ENCODE data around the gene RAB36. TPM values are rescaled to one million over a fixed set of nuclear protein-coding genes. Genes with fewer than 3 reads are reported as not detected.

RAB36 gene
- total RNA-seq, 1 experiment from 2014 or later, result 1.4 TPM

DNA sequence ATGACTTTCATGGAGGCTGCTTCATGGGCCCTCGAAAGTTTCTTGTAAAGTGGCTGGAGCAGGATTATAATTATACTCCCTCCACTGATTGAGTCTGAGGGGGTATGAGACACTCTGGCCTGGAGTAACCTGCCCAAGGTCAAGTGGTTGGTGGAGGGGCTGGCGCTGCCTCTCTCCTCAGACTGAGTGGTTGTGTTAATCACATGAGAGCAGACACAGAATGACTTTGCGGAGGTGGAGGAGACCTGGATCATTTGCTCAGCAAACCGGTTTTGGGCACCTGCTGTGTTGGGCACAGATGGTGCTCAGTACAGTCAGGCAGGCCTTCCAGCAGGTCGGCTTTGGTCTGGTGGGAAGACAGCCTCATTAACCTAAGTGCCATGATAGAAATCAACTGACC is 46.9 kb downstream of the RAB36 start:
- no peak overlapping the region for H2BK20ac ChIP-seq (ENCODE audit: low read depth, low read length, poor library complexity, severe bottlenecking)
- no peak overlapping the region for H4K8ac ChIP-seq (replicated peaks; ENCODE audit: insufficient read length, low read depth, low read length)
- no peaks in the 10 kb centered on the region for H3K9me3 ChIP-seq (ENCODE audit: control insufficient read depth, low read depth, low read length)
- H2BK5ac ChIP-seq (ENCODE audit: insufficient read length, low read length), result no peak overlapping the region
- H3T11ph ChIP-seq (ENCODE audit: low read length), result no peak overlapping the region
- H3K4ac ChIP-seq (ENCODE audit: low read depth, low read length), result no peak overlapping the region
- no peak overlapping the region for H3K4me2 ChIP-seq (ENCODE audit: insufficient read depth, insufficient read length, low read length)
- H3K79me2 ChIP-seq (ENCODE audit: insufficient read depth, low read length), result peaks cover 44% of the 10 kb centered on the region; the same call in 1 of the 2 replicates
- H3K18ac ChIP-seq (ENCODE audit: insufficient read length, low read depth, low read length), result no peak overlapping the region
- H4K91ac ChIP-seq (ENCODE audit: insufficient read length, low read depth, low read length), result no peak overlapping the region
- DNase-seq, result no peak
- H3K23me2 ChIP-seq (ENCODE audit: insufficient read length, low read depth, low read length, poor library complexity, severe bottlenecking), result no peaks in the 10 kb centered on the region
- Mint-ChIP-seq H3K9me3 (no peaks in the 10 kb centered on the region), H3K27ac (peak overlapping the region in 2 of 3 experiments; percentile 32 to 72; a peak in 3 of 7 replicates), H3K36me3 (ENCODE audit: insufficient read depth in 1 of 3, low read depth in 3 of 3) (peaks cover 2 to 32% (median 20%) of the 10 kb centered on the region in 3 experiments; a peak in 5 of 7 replicates), H3K4me3 (peak overlapping the region in 1 of 2 experiments; percentile 9; a peak in 2 of 5 replicates), H3K27me3 (ENCODE audit: low read depth) (no peaks in the 10 kb centered on the region; the same call in 1 of the 2 replicates), H3K4me1 (peaks cover 53 to 54% of the 10 kb centered on the region in 2 experiments)
- H2AK5ac ChIP-seq (ENCODE audit: insufficient read length, low read length), result no peak overlapping the region
- H3K56ac ChIP-seq (ENCODE audit: insufficient read length, low read depth, low read length), result no peak overlapping the region
- no peaks in the 10 kb centered on the region for H3K27me3 ChIP-seq (ENCODE audit: insufficient read depth, low read length)
- TF ChIP-seq, protein P1, sequence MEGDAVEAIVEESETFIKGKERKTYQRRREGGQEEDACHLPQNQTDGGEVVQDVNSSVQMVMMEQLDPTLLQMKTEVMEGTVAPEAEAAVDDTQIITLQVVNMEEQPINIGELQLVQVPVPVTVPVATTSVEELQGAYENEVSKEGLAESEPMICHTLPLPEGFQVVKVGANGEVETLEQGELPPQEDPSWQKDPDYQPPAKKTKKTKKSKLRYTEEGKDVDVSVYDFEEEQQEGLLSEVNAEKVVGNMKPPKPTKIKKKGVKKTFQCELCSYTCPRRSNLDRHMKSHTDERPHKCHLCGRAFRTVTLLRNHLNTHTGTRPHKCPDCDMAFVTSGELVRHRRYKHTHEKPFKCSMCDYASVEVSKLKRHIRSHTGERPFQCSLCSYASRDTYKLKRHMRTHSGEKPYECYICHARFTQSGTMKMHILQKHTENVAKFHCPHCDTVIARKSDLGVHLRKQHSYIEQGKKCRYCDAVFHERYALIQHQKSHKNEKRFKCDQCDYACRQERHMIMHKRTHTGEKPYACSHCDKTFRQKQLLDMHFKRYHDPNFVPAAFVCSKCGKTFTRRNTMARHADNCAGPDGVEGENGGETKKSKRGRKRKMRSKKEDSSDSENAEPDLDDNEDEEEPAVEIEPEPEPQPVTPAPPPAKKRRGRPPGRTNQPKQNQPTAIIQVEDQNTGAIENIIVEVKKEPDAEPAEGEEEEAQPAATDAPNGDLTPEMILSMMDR (conservative IDR thresholded peaks at IDR 0.05), result no peak
- no peak overlapping the region for H2BK120ac ChIP-seq (ENCODE audit: low read depth, low read length, poor library complexity, severe bottlenecking)
- H3K4me1 ChIP-seq (ENCODE audit: insufficient read depth, low read length), result peaks cover 10% of the 10 kb centered on the region; the same call in 1 of the 2 replicates
- H3K9ac ChIP-seq (ENCODE audit: extremely low read depth, insufficient read length, low read length), result no peak overlapping the region
- H3K14ac ChIP-seq (ENCODE audit: insufficient read depth, low read length), result no peak overlapping the region; the same call in 1 of the 2 replicates
- H3K27ac ChIP-seq (ENCODE audit: insufficient read length, low read depth, low read length), result no peak overlapping the region
- no peaks in the 10 kb centered on the region for H4K20me1 ChIP-seq (ENCODE audit: control insufficient read depth, insufficient read depth, insufficient read length)
- H2BK15ac ChIP-seq (ENCODE audit: low read depth, low read length), result no peak overlapping the region
- no peak overlapping the region for H2AFZ ChIP-seq (ENCODE audit: low read length)
- H4K5ac ChIP-seq (ENCODE audit: insufficient read length, low read depth, low read length), result no peak overlapping the region
- peaks cover 14% of the 10 kb centered on the region for H3K79me1 ChIP-seq (ENCODE audit: insufficient read depth, low read depth, low read length, poor library complexity, severe bottlenecking)
- H3K23ac ChIP-seq (ENCODE audit: insufficient read length, low read depth, low read length), result no peak overlapping the region
- no CpG with 5 or more reads among the region's 5 CpGs for WGBS (ENCODE audit: extremely low coverage, insufficient read length, low lambda C conversion rate)
- H2BK12ac ChIP-seq (ENCODE audit: insufficient read length, low read depth, low read length), result no peak overlapping the region
